Trophoblast cell (in vitro differentiated cells and primary cell): ENCODE results near the gene RAB27A. TPM values are rescaled to one million over a fixed set of nuclear protein-coding genes. Genes with fewer than 3 reads are reported as not detected.

Experiments
- DNase-seq, 2 donors: peaks; one replicate each; pipeline ENCODE4 v3.0.0-alpha.2; 2016
- H2AFZ ChIP-seq: 2 replicates; pipeline ENCODE4 v1.6.1; 2013; ENCODE audit warnings: low read length, moderate library complexity, mild to moderate bottlenecking; ENCODE audit not compliant: insufficient read depth, poor library complexity
- H2AK5ac ChIP-seq: 2 replicates; pipeline ENCODE4 v1.6.1; 2013; ENCODE audit warnings: mild to moderate bottlenecking, low read length
- H2BK120ac ChIP-seq: 2 replicates; pipeline ENCODE4 v1.6.1; 2013; ENCODE audit warnings: low read length, mild to moderate bottlenecking, moderate library complexity; ENCODE audit not compliant: insufficient read depth, poor library complexity
- H2BK12ac ChIP-seq: 2 replicates; pipeline ENCODE4 v1.6.1; 2013; ENCODE audit warnings: mild to moderate bottlenecking, low read length, moderate library complexity
- H2BK5ac ChIP-seq: 2 replicates; pipeline ENCODE4 v1.6.1; 2013; ENCODE audit warnings: low read length, low read depth, moderate library complexity, mild to moderate bottlenecking; ENCODE audit not compliant: poor library complexity
- H3K14ac ChIP-seq: 2 replicates; pipeline ENCODE4 v1.6.1; 2013; ENCODE audit warnings: mild to moderate bottlenecking, low read length
- H3K18ac ChIP-seq: 2 replicates; pipeline ENCODE4 v1.6.1; 2013; ENCODE audit warnings: mild to moderate bottlenecking, low read length
- H3K23ac ChIP-seq: 2 replicates; pipeline ENCODE4 v1.6.1; 2013; ENCODE audit warnings: low read length
- H3K27ac ChIP-seq: 2 replicates; pipeline ENCODE4 v1.5.1; 2013; ENCODE audit warnings: low read depth, mild to moderate bottlenecking, inconsistent platforms, low read length, moderate library complexity
- H3K27me3 ChIP-seq: 2 replicates; pipeline ENCODE4 v1.6.1; 2013; ENCODE audit warnings: inconsistent platforms, mild to moderate bottlenecking, low read length, moderate library complexity; ENCODE audit not compliant: insufficient read depth
- H3K36me3 ChIP-seq, 2 experiments: 1 replicate in 1 of 2; 2 replicates in 1 of 2; pipeline ENCODE4 v1.6.1; 2013; ENCODE audit warnings: low read length in 2 of 2, mild to moderate bottlenecking in 2 of 2, moderate library complexity in 1 of 2; ENCODE audit not compliant: insufficient read depth in 2 of 2, control insufficient read depth in 1 of 2
- H3K4ac ChIP-seq: 2 replicates; pipeline ENCODE4 v1.6.1; 2013; ENCODE audit warnings: low read depth, mild to moderate bottlenecking, low read length, moderate library complexity
- H3K4me1 ChIP-seq, 2 experiments: 1 replicate in 1 of 2; 2 replicates in 1 of 2; pipeline ENCODE4 v1.6.1; 2013; ENCODE audit warnings: low read length in 2 of 2, mild to moderate bottlenecking in 2 of 2, moderate library complexity in 1 of 2; ENCODE audit not compliant: insufficient read depth in 2 of 2, control insufficient read depth in 1 of 2
- H3K4me2 ChIP-seq: 2 replicates; pipeline ENCODE4 v1.6.1; 2013; ENCODE audit warnings: inconsistent platforms, mild to moderate bottlenecking, low read length, moderate library complexity
- H3K4me3 ChIP-seq: 2 replicates; pipeline ENCODE4 v1.5.1; 2013; ENCODE audit warnings: mild to moderate bottlenecking, low read depth, low read length, inconsistent platforms
- H3K79me1 ChIP-seq: one replicate; pipeline ENCODE4 v1.6.1; 2013; ENCODE audit warnings: low read length
- H3K79me2 ChIP-seq: 2 replicates; pipeline ENCODE4 v1.6.1; 2013; ENCODE audit warnings: low read length, mild to moderate bottlenecking; ENCODE audit not compliant: control insufficient read depth, insufficient read depth, poor library complexity
- H3K9ac ChIP-seq: 2 replicates; pipeline ENCODE4 v1.6.1; 2013; ENCODE audit warnings: mild to moderate bottlenecking, low read length
- H3K9me3 ChIP-seq: 2 replicates; pipeline ENCODE4 v1.6.1; 2013; ENCODE audit warnings: low read depth, mild to moderate bottlenecking, control low read depth, inconsistent platforms, low read length; ENCODE audit not compliant: insufficient read depth
- H4K12ac ChIP-seq: 2 replicates; pipeline ENCODE4 v1.6.1; 2013; ENCODE audit warnings: low read depth, mild to moderate bottlenecking, low read length, moderate library complexity
- H4K8ac ChIP-seq: 2 replicates; pipeline ENCODE4 v1.6.1; 2013; ENCODE audit warnings: low read depth, mild to moderate bottlenecking, low read length, moderate library complexity
- H4K91ac ChIP-seq: one replicate; pipeline ENCODE4 v1.6.1; 2013; ENCODE audit warnings: low read depth, mild to moderate bottlenecking, low read length, moderate library complexity
- WGBS: extraction: QIAGEN DNeasy Blood & Tissue Kit; methylation state at CpG from one replicate; pipeline ENCODE4 v1.1.7; 2013; ENCODE audit warnings: missing lambda C conversion rate; ENCODE audit not compliant: insufficient read length, insufficient coverage; ENCODE audit errors: extremely low coverage; 5-methylcytosine and 5-hydroxymethylcytosine counted together
- polyA plus RNA-seq: library from polyadenylated mRNA; stranded (reverse); fragments of 200-250 nt; gene quantifications from 2 replicates; pipeline ENCODE4 v1.2.3, GENCODE V29; 2013

RAB27A gene
- polyA plus RNA-seq: 7.9 and 8.4 TPM in 2 replicates

DNA sequence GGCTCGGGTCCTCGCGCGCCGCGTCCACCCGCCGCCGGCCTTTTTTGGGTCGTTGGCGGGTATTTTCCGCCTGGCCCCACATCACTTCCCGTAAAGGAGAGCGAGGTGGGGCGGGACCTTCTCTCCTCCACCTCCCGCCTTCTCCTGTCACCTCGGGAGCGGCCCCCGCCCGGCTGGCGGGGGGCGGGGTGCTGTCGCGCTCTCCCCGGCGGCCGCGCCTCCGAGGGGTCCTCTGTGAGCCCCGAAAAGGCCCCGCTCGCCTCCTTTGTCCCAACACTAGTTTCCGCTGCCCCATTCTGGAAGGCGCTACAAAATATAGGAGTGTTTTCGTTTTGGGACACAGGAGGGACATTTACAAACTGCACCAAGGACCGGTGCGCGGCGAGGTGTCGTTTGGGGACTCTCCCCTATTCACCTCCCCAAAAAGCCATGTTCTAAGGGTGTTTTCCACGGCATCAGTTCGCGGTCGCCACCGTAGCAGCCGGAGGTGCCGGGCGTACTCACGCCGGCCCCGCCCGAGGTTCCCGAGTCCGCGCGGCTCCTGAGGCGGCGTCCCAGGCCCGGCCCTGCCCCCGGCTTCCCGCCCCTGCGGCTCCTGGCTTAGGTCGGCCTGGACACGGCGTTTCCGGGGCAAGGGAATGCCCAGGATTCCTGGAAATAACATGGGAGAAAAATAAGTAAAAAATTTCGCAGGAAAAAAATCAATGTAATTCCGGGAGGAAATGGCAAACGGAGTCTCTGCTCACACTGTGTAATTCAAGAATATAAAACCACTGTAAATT, at the start of gene RAB27A:
TSS of gene RAB27A (minus strand) at position 68 of the 782 bp plus-strand sequence. CDS start 54,879 bp downstream, outside the sequence.
- peak within 1 kb of the TSS; percentile 8 for H2BK12ac ChIP-seq
- H3K4ac ChIP-seq: peak within 1 kb of the TSS; percentile 19
- H2BK120ac ChIP-seq: peak within 1 kb of the TSS; percentile 61
- WGBS: no CpG with 5 or more reads among the region's 69 CpGs
- H3K36me3 ChIP-seq: no peaks in the 10 kb centered on the region
- H4K12ac ChIP-seq: peak within 1 kb of the TSS; percentile 54
- peak within 1 kb of the TSS; percentile 65 for H3K14ac ChIP-seq
- H3K9ac ChIP-seq: peak within 1 kb of the TSS; percentile 93
- no peak within 1 kb of the TSS for H2AK5ac ChIP-seq
- peak within 1 kb of the TSS; percentile 84 for H3K4me2 ChIP-seq
- no peaks in the 10 kb centered on the region for H3K27me3 ChIP-seq
- peaks cover 7% of the 10 kb centered on the region for H3K79me2 ChIP-seq
- H4K91ac ChIP-seq: peak within 1 kb of the TSS; percentile 66
- peaks cover 0 to 4% of the 10 kb centered on the region in 2 experiments for H3K4me1 ChIP-seq
- H3K9me3 ChIP-seq: no peaks in the 10 kb centered on the region
- peaks cover 8% of the 10 kb centered on the region for H3K79me1 ChIP-seq
- H3K27ac ChIP-seq: peak within 1 kb of the TSS; percentile 4
- peak within 1 kb of the TSS; percentile 62 for H4K8ac ChIP-seq
- H3K23ac ChIP-seq: no peak within 1 kb of the TSS
- peak within 1 kb of the TSS; percentile 60 for H3K18ac ChIP-seq
- H3K4me3 ChIP-seq: peak within 1 kb of the TSS; percentile 87
- peak within 1 kb of the TSS; percentile 80 for H2BK5ac ChIP-seq
- H2AFZ ChIP-seq: peak within 1 kb of the TSS; percentile 84
- peak; percentile 87 to 90 for DNase-seq

DNA sequence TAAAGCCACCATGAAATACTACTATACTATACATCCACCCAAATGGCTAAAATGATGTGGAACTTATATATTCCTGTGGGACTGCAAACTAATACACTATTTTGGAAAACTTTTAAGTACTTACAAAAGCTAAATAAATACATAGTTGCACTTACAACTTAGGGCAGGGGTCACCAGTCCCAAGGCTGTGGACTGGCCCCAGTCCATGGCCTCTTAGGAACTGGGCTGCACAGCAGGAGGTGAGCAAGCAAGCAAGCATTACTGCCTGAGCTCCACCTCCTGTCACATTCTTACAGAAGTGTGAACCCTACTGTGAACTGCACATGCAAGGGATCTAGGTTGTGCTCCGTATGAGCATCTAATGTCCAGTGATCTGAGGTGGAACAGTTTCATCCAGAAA, 47.5 kb upstream of the RAB27A start:
- Histone ChIP-seq H3K9me3 (no peaks in the 10 kb centered on the region), H3K79me1 (no peaks in the 10 kb centered on the region), H3K4me2 (no peak overlapping the region), H2AK5ac (no peak overlapping the region), H2BK12ac (no peak overlapping the region), H2AFZ (no peak overlapping the region), H3K14ac (no peak overlapping the region), H4K8ac (no peak overlapping the region), H3K36me3 (no peaks in the 10 kb centered on the region), H3K4me1 (no peaks in the 10 kb centered on the region), H3K9ac (peak overlapping the region; percentile 53), H4K12ac (no peak overlapping the region), H2BK120ac (no peak overlapping the region), H3K4ac (no peak overlapping the region), H4K91ac (no peak overlapping the region), H3K23ac (peak overlapping the region; percentile 85), H2BK5ac (no peak overlapping the region), H3K18ac (no peak overlapping the region), H3K79me2 (no peaks in the 10 kb centered on the region), H3K27me3 (no peaks in the 10 kb centered on the region), H3K4me3 (no peak overlapping the region), H3K27ac (no peak overlapping the region)
- no peak for DNase-seq
- WGBS: no CpG with 5 or more reads among the region's 1 CpG

DNA sequence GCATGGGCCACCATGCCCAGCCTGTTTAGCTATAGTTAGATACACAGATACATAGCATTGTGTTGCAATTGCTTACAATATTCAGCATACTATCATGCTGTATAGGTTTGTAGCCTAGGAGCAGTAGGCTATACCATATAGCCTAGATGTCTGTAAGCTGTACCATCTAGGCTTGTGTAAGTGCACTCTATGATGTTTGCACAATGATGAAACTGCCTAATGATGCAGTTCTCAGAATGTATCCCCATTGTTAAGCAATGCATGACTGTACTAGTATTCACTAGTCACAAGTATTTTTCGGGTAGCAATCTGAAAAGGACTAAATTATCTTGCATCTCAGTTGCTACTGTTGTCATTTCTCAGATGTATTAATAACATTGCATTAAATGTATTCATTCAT, 45.4 kb upstream of the RAB27A start:
- Histone ChIP-seq H4K91ac (no peak overlapping the region), H4K12ac (no peak overlapping the region), H3K4ac (no peak overlapping the region), H3K14ac (no peak overlapping the region), H3K27ac (no peak overlapping the region), H3K23ac (no peak overlapping the region), H3K79me2 (no peaks in the 10 kb centered on the region), H3K9ac (no peak overlapping the region), H2AK5ac (no peak overlapping the region), H3K4me3 (no peak overlapping the region), H3K36me3 (no peaks in the 10 kb centered on the region), H3K27me3 (no peaks in the 10 kb centered on the region), H4K8ac (no peak overlapping the region), H3K9me3 (no peaks in the 10 kb centered on the region), H2BK12ac (no peak overlapping the region), H2BK5ac (no peak overlapping the region), H2AFZ (no peak overlapping the region), H3K18ac (no peak overlapping the region), H3K4me1 (no peaks in the 10 kb centered on the region), H2BK120ac (no peak overlapping the region), H3K79me1 (no peaks in the 10 kb centered on the region), H3K4me2 (no peak overlapping the region)
- WGBS: no CpG with 5 or more reads among the region's 1 CpG
- no peak for DNase-seq

DNA sequence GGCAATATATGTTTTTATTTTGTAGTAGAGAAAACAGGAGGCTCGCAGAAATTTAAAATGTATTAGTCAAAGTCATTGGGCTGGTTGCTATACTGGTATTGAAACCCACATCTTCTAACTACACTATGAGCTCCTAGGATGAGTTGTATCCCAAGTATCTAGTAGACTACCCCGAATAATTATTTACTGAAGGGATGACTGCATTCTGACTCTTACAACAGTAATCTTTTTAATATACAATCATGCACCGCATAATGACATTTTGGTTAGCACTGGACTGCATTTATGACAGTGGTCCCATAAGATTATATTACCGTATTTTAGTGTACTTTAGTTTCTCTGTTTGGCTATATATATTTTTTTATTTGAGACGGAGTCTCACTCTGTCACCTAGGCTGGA, 44.8 kb upstream of the RAB27A start:
- DNase-seq: no peak
- no peaks in the 10 kb centered on the region for H3K36me3 ChIP-seq
- H2AFZ ChIP-seq: no peak overlapping the region
- no peak overlapping the region for H2BK5ac ChIP-seq
- no peaks in the 10 kb centered on the region for H3K4me1 ChIP-seq
- H3K27ac ChIP-seq: no peak overlapping the region
- H3K27me3 ChIP-seq: no peaks in the 10 kb centered on the region
- H2AK5ac ChIP-seq: no peak overlapping the region
- H4K8ac ChIP-seq: no peak overlapping the region
- H3K79me2 ChIP-seq: no peaks in the 10 kb centered on the region
- H3K9ac ChIP-seq: no peak overlapping the region
- no peak overlapping the region for H3K18ac ChIP-seq
- no peaks in the 10 kb centered on the region for H3K9me3 ChIP-seq
- H2BK120ac ChIP-seq: no peak overlapping the region
- no peak overlapping the region for H3K4ac ChIP-seq
- H4K12ac ChIP-seq: no peak overlapping the region
- no CpG with 5 or more reads among the region's 5 CpGs for WGBS
- no peak overlapping the region for H3K4me2 ChIP-seq
- no peak overlapping the region for H3K23ac ChIP-seq
- H4K91ac ChIP-seq: no peak overlapping the region
- H2BK12ac ChIP-seq: no peak overlapping the region
- H3K79me1 ChIP-seq: no peaks in the 10 kb centered on the region
- H3K4me3 ChIP-seq: no peak overlapping the region
- no peak overlapping the region for H3K14ac ChIP-seq
